ENCODE data around the gene EPB41. TPM values are rescaled to one million over a fixed set of nuclear protein-coding genes. Genes with fewer than 3 reads are reported as not detected.

Gene EPB41
- total RNA-seq, 3 donors from 2014 or later: 45.8 to 82.2 (median 76.3) TPM

DNA sequence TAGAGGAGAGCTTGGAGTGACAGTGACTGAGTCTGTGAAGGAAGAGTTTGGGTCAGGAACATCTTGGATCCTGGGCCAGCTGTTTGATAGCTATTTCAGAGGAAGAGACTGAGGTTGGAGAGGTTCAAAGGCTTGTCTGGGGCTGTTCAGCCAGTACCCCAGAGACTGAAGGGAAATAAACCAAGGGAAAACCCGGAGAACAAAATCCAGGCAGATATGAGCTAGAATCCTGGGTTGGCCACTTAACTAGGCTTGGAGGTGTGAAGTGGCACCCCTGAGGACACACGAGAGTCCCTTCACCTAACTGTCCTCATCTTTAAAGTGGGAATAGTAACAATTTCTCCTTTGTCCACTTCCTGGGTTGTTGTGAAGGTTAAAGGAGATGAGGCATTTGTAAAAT, 23.1 kb upstream of the EPB41 start:
- Histone ChIP-seq H3K4me3 (no peak overlapping the region), H3K9me3 (no peaks in the 10 kb centered on the region), H3K36me3 (ENCODE audit: low read depth) (no peaks in the 10 kb centered on the region), H3K4me1 (ENCODE audit: low read depth) (peaks cover 8% of the 10 kb centered on the region)
- TF ChIP-seq, protein P1, sequence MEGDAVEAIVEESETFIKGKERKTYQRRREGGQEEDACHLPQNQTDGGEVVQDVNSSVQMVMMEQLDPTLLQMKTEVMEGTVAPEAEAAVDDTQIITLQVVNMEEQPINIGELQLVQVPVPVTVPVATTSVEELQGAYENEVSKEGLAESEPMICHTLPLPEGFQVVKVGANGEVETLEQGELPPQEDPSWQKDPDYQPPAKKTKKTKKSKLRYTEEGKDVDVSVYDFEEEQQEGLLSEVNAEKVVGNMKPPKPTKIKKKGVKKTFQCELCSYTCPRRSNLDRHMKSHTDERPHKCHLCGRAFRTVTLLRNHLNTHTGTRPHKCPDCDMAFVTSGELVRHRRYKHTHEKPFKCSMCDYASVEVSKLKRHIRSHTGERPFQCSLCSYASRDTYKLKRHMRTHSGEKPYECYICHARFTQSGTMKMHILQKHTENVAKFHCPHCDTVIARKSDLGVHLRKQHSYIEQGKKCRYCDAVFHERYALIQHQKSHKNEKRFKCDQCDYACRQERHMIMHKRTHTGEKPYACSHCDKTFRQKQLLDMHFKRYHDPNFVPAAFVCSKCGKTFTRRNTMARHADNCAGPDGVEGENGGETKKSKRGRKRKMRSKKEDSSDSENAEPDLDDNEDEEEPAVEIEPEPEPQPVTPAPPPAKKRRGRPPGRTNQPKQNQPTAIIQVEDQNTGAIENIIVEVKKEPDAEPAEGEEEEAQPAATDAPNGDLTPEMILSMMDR (IDR thresholded peaks at IDR 0.05): no peak
- ATAC-seq (no peak), DNase-seq (no peak)
- intact Hi-C loops (cut with DNase I, micrococcal nuclease): no loop called here

DNA sequence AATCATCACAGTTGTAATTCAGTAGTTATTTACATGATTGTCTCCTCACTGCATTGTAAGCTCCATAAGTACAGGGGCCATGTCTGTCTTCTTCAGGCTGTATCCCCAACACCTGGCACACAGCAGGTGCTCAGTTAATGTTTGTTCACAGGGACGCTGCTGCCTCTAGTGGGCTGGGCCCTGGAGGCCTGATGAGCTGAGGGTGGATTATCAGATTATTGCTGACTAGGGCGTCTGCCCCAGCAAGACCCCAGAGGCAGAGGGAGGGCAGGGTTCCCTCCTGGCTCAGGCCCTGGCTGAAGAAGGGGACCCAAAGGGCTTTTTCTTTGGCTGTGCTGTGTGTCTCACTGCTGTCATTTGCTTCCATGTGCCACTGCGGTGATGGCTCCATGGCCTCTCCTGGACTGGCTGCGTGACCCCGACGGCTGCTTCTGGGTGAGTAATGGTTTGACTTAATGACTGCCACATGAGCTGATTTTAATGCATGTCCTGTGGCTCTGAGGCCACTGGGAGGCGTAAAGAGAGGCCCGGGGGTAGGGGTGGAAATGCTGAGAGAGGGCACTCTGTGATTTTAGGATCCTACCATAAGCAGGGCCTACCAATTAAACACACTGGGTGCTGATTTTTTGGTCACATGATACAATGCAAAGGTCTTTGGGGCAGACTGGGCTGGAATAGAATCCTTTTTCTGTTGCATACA, 20.8 kb upstream of the EPB41 start:
- intact Hi-C loops (cut with DNase I, micrococcal nuclease): no loop called here
- no peaks in the 10 kb centered on the region for H3K36me3 ChIP-seq (ENCODE audit: low read depth)
- DNase-seq (no peak), ATAC-seq (no peak)
- H3K9me3 ChIP-seq: no peaks in the 10 kb centered on the region
- no peak overlapping the region for H3K4me3 ChIP-seq
- TF ChIP-seq, protein P1 (IDR thresholded peaks at IDR 0.05): no peak
- no peaks in the 10 kb centered on the region for H3K4me1 ChIP-seq (ENCODE audit: low read depth)

GRCh38 chr1:28894785-28895184, 19.6 kb upstream of the EPB41 start:
- ATAC-seq (no peak), DNase-seq (no peak)
- intact Hi-C loops (cut with DNase I, micrococcal nuclease): no loop called here
- no peak overlapping the region for H3K4me3 ChIP-seq
- no peaks in the 10 kb centered on the region for H3K36me3 ChIP-seq (ENCODE audit: low read depth)
- H3K4me1 ChIP-seq (ENCODE audit: low read depth): no peaks in the 10 kb centered on the region
- H3K9me3 ChIP-seq: no peaks in the 10 kb centered on the region
- TF ChIP-seq, protein P1 (IDR thresholded peaks at IDR 0.05): no peak

- Histone ChIP-seq H3K4me3 (no peak overlapping the region), H3K9me3 (no peaks in the 10 kb centered on the region)
These were observed 18.3 kb upstream of the EPB41 start for GRCh38 chr1:28895896-28896608.

DNA sequence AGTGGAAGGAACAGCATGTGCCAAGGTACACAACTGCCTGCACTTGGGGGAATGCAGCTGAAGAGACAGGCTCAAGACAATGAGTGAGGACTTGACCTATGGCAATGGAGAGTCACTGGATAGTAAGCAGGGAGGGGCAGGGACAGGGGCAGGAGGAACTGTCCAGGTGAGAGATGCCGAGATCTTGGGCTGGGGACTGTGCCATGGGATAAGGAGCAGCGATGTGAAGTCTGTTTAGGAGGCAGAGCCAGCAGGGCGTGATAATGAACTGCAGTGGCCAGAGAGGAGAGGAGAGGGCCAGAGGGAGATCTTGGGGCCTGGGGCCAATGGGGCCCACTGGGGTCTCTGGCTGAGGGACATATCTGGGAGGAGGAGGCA, 17.8 kb upstream of the EPB41 start:
- H3K36me3 ChIP-seq (ENCODE audit: low read depth): no peaks in the 10 kb centered on the region
- H3K9me3 ChIP-seq: no peaks in the 10 kb centered on the region
- TF ChIP-seq, protein P1 (IDR thresholded peaks at IDR 0.05): no peak
- intact Hi-C loops (cut with DNase I, micrococcal nuclease): no loop called here
- DNase-seq: no peak
- no peaks in the 10 kb centered on the region for H3K4me1 ChIP-seq (ENCODE audit: low read depth)
- H3K4me3 ChIP-seq: no peak overlapping the region
- no peak for ATAC-seq

More at GRCh38 chr1:28895896-28896608, 18.3 kb upstream of the EPB41 start:
- Histone ChIP-seq H3K4me1 (ENCODE audit: low read depth) (no peaks in the 10 kb centered on the region), H3K36me3 (ENCODE audit: low read depth) (no peaks in the 10 kb centered on the region)
- intact Hi-C loops (cut with DNase I, micrococcal nuclease): no loop called here
- ATAC-seq (no peak), DNase-seq (no peak)
- TF ChIP-seq, protein P1 (IDR thresholded peaks at IDR 0.05): no peak

Data from mucosa of descending colon (tissue), 3 donors.